HEK293 (cell line): Measurements from ENCODE around the gene TMX2.
"Not testable (repeated sequence)": the region's sequence is repeated elsewhere in the genome, so short reads cannot be mapped to it uniquely, and the experiment has no call there.

Experiments used
- CTCF ChIA-PET: fragments of 350-600 bp; formaldehyde crosslinking; extraction: SDS; loops from one replicate; lab custom pipeline; 2021; ENCODE audit warnings: antibody characterized with exemption; lab: Yijun Ruan, JAX
- POLR2A ChIA-PET: fragments of 300-600 bp; formaldehyde crosslinking; extraction: SDS; loops from one replicate; lab custom pipeline; 2020; ENCODE audit warnings: antibody characterized with exemption, inconsistent platforms; lab: Yijun Ruan, JAX
- H3K27ac ChIP-seq: fragments of 200-500 bp; sonication (Bioruptor generic); 2 replicates; pipeline ENCODE4 v1.5.1; 2014; ENCODE audit warnings: low read depth, low read length, control low read depth, inconsistent platforms; ENCODE audit errors: extremely low read depth
- H3K36me3 ChIP-seq, 2 experiments: fragments of 200-500 bp in 1 of 2; sonication (Bioruptor generic) in 1 of 2; 1 replicate in 1 of 2; 2 replicates in 1 of 2; pipeline ENCODE4 v1.5.1; 2014 to 2017; ENCODE audit warnings: inconsistent platforms in 2 of 2, low read length in 2 of 2; ENCODE audit not compliant: control insufficient read depth in 2 of 2, insufficient read depth in 1 of 2
- H3K4me1 ChIP-seq: fragments of 200-500 bp; sonication (Bioruptor generic); 2 replicates; pipeline ENCODE4 v1.5.1; 2014; ENCODE audit warnings: mild to moderate bottlenecking, low read length, inconsistent platforms; ENCODE audit not compliant: control insufficient read depth, insufficient read depth
- H3K4me3 ChIP-seq: 2 replicates; pipeline ENCODE4 v1.5.1; 2011; ENCODE audit warnings: low read depth, mild to moderate bottlenecking, control low read depth, low read length, moderate library complexity
- H3K9me3 ChIP-seq: fragments of 200-500 bp; sonication (Bioruptor generic); 2 replicates; pipeline ENCODE4 v1.5.1; 2014; ENCODE audit warnings: low read depth, low read length, inconsistent platforms; ENCODE audit not compliant: control insufficient read depth, insufficient read depth
- GLIS1 ChIP-seq: fragments of 450-650 bp; formaldehyde crosslinking; IDR thresholded peaks from 2 replicates; pipeline ENCODE4 v1.5.1; 2016; ENCODE audit warnings: missing biosample characterization, missing genetic modification characterization
- IKZF3 ChIP-seq: fragments of 450-650 bp; IDR thresholded peaks from 2 replicates; pipeline ENCODE4 v1.5.0; 2018; ENCODE audit warnings: missing biosample characterization, mild to moderate bottlenecking, missing genetic modification characterization, moderate library complexity
- INSM2 ChIP-seq: fragments of 450-650 bp; formaldehyde crosslinking; IDR thresholded peaks from 2 replicates; pipeline ENCODE4 v1.5.1; 2016; ENCODE audit warnings: missing biosample characterization, missing genetic modification characterization
- REST ChIP-seq: fragments of 450-650 bp; formaldehyde crosslinking; IDR thresholded peaks from 2 replicates; pipeline ENCODE4 v1.5.1; 2016; ENCODE audit warnings: missing biosample characterization, missing genetic modification characterization
- SCRT1 ChIP-seq: fragments of 450-650 bp; formaldehyde crosslinking; IDR thresholded peaks from 2 replicates; pipeline ENCODE4 v1.5.1; 2016; ENCODE audit warnings: missing biosample characterization, missing genetic modification characterization, borderline replicate concordance
- YY1 ChIP-seq: fragments of 450-650 bp; formaldehyde crosslinking; IDR thresholded peaks from 2 replicates; pipeline ENCODE4 v1.5.1; 2018; ENCODE audit warnings: missing biosample characterization, missing genetic modification characterization
- ZNF140 ChIP-seq: fragments of 450-650 bp; formaldehyde crosslinking; IDR thresholded peaks from 2 replicates; pipeline ENCODE4 v1.5.1; 2016; ENCODE audit warnings: missing biosample characterization, missing genetic modification characterization
- ZNF148 ChIP-seq: fragments of 450-650 bp; formaldehyde crosslinking; IDR thresholded peaks from 2 replicates; pipeline ENCODE4 v1.5.0; 2017; ENCODE audit warnings: missing biosample characterization, missing genetic modification characterization, borderline replicate concordance
- ZNF155 ChIP-seq: fragments of 450-650 bp; formaldehyde crosslinking; IDR thresholded peaks from 2 replicates; pipeline ENCODE4 v1.5.1; 2016; ENCODE audit warnings: missing biosample characterization, missing genetic modification characterization
- ZNF555 ChIP-seq: fragments of 450-650 bp; formaldehyde crosslinking; conservative IDR thresholded peaks from 2 replicates; pipeline ENCODE4 v1.5.1; 2017; ENCODE audit warnings: missing biosample characterization, mild to moderate bottlenecking, missing genetic modification characterization, inconsistent platforms
- ZNF776 ChIP-seq: fragments of 450-650 bp; formaldehyde crosslinking; IDR thresholded peaks from 2 replicates; pipeline ENCODE4 v1.5.0; 2017; ENCODE audit warnings: missing biosample characterization, missing genetic modification characterization, borderline replicate concordance
- ZNF843 ChIP-seq: fragments of 450-650 bp; formaldehyde crosslinking; IDR thresholded peaks from 2 replicates; pipeline ENCODE4 v1.5.1; 2016; ENCODE audit warnings: missing biosample characterization, missing genetic modification characterization
- TF ChIP-seq, protein P1 (sequence below): fragments of 450-650 bp; formaldehyde crosslinking; IDR thresholded peaks from 2 replicates; pipeline ENCODE4 v1.5.1; 2016; ENCODE audit warnings: missing biosample characterization, missing genetic modification characterization
- TF ChIP-seq, protein P2 (sequence below): fragments of 450-650 bp; formaldehyde crosslinking; IDR thresholded peaks from 2 replicates; pipeline ENCODE4 v1.5.1; 2016; ENCODE audit warnings: missing biosample characterization, missing genetic modification characterization

Gene TMX2

DNA sequence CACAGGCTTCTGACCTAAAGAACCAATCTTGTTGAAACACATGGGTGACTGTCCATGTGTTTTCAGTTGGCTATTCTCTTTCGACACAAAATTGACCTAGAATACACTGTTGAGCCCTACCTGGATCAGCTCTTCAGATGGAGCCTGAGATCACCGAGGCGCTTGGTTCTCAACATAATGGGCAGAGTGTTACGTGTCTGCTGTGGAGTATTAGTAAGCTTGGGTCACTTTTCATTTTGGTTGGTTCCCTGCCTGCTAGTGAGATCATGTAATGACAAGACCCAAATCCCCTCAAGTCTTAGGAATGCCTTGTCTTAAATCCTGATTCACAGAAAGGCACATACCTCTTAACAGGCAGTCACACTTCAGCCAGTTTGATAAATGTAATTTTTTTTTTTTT, 9.1 kb upstream of the TMX2 start (continued):
- TF ChIP-seq ZNF148: no peak

DNA sequence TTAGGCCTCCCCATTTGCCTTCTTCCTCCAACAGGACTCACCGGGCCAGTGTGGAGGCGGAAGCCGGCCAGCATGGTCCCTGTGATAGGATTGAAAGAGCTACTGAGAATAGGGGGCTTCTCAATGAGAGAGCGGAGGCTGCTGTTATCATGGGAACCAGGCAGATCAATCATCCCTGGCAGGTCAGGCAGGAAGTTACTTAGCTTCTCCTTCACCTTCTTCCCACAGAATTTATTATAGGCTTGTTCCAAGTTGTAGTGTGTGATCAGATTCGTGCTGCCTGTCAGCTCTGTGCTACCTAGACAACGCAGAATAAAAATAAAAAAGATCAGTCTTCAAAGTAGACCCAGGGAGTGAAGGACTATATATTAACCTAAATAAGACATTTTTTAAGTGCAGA, 7.5 kb upstream of the TMX2 start:
- no peaks in the 10 kb centered on the region for H3K9me3 ChIP-seq
- TF ChIP-seq REST (tag by site-specific recombination) (no peak), ZNF776 (tag by site-specific recombination) (no peak), YY1 (tag by site-specific recombination) (no peak), ZNF140 (no peak), INSM2 (no peak)
- TF ChIP-seq, all 188 proteins: peak for 0
- Histone ChIP-seq H3K27ac (no peak overlapping the region), H3K36me3 (peaks cover 8 to 59% of the 10 kb centered on the region in 2 experiments; a peak in 2 of 3 replicates), H3K4me1 (no peaks in the 10 kb centered on the region), H3K4me3 (no peak overlapping the region)
- CTCF ChIA-PET: no interaction called here
- POLR2A ChIA-PET: no interaction called here

DNA sequence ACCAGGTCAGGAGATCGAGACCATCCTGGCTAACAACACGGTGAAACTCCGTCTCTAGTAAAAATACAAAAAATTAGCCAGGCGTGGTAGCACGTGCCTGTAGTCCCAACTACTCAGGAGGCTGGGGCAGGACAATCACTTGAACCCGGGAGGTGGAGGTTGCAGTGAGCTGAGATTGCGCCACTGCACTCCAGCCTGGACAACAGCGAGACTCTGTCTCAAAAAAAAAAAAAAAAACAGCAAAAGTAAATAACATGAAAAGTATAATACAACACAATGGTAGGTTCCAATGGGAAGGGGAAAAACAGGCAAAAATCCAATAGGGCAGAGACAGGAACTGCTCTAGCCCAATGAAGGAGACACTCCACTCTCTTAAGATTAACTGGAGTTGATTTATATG, 7.0 kb upstream of the TMX2 start:
- H3K4me1 ChIP-seq, POLR2A ChIA-PET, H3K9me3 ChIP-seq, H3K27ac ChIP-seq, H3K4me3 ChIP-seq, CTCF ChIA-PET: not testable (repeated sequence)
- peaks cover 8 to 60% of the 10 kb centered on the region in 2 experiments; a peak in 2 of 3 replicates for H3K36me3 ChIP-seq

- Histone ChIP-seq H3K4me1 (no peaks in the 10 kb centered on the region), H3K36me3 (peaks cover 0 to 33% of the 10 kb centered on the region in 2 experiments; a peak in 2 of 3 replicates), H3K27ac (no peak overlapping the region), H3K9me3 (no peaks in the 10 kb centered on the region), H3K4me3 (no peak overlapping the region)
- POLR2A ChIA-PET: interaction anchor here (0.6 kb wide), 1 partner anchor 92 kb away, joined by 3 read pairs; no protein-coding TSS in a partner anchor
- TF ChIP-seq INSM2 (no peak), ZNF843 (tag by site-specific recombination) (no peak), GLIS1 (tag by site-specific recombination) (no peak), ZNF555 (no peak), SCRT1 (no peak), IKZF3 (no peak), ZNF155 (tag by site-specific recombination) (no peak)
- TF ChIP-seq, protein P1, sequence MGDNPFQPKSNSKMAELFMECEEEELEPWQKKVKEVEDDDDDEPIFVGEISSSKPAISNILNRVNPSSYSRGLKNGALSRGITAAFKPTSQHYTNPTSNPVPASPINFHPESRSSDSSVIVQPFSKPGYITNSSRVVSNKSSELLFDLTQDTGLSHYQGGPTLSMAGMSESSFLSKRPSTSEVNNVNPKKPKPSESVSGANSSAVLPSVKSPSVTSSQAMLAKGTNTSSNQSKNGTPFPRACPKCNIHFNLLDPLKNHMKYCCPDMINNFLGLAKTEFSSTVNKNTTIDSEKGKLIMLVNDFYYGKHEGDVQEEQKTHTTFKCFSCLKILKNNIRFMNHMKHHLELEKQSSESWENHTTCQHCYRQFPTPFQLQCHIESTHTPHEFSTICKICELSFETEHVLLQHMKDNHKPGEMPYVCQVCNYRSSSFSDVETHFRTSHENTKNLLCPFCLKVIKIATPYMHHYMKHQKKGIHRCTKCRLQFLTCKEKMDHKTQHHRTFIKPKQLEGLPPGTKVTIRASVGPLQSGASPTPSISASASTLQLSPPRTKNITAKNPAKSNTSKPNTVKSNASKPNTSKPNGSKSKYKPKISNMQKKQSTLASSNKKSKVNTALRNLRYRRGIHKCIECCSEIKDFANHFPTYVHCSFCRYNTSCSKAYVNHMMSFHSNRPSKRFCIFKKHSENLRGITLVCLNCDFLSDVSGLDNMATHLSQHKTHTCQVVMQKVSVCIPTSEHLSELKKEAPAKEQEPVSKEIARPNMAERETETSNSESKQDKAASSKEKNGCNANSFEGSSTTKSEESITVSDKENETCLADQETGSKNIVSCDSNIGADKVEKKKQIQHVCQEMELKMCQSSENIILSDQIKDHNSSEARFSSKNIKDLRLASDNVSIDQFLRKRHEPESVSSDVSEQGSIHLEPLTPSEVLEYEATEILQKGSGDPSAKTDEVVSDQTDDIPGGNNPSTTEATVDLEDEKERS (tag by site-specific recombination): no peak
- TF ChIP-seq, protein P2, sequence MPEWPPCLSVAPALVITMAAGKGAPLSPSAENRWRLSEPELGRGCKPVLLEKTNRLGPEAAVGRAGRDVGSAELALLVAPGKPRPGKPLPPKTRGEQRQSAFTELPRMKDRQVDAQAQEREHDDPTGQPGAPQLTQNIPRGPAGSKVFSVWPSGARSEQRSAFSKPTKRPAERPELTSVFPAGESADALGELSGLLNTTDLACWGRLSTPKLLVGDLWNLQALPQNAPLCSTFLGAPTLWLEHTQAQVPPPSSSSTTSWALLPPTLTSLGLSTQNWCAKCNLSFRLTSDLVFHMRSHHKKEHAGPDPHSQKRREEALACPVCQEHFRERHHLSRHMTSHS: no peak
- CTCF ChIA-PET: interaction anchor here (0.5 to 1.2 kb wide), 5 partner anchors 50 to 302 kb away, joined by 3 to 7 read pairs (median 5); no protein-coding TSS in a partner anchor
Observed at GRCh38 chr11:57709802-57710367, 2.5 kb upstream of the TMX2 start.
